ENCODE data around the gene MAP2K5.

GRCh38 chr15:67768313-67768977 lies 225.9 kb downstream of the MAP2K5 start:
- no peak for TF ChIP-seq EZH2phosphoT487 (IDR thresholded peaks at IDR 0.05; ENCODE audit: low read length)
- no peak for TF ChIP-seq CTCF (IDR thresholded peaks at IDR 0.05; ENCODE audit: low read length)

All from MM.1S (cell line).